ENCODE data around the gene NR3C1. TPM values are rescaled to one million over a fixed set of nuclear protein-coding genes. Genes with fewer than 3 reads are reported as not detected.

NR3C1 gene
- total RNA-seq, 4 donors from 2014 or later = 56.7 to 79.1 (median 64.4) TPM

DNA sequence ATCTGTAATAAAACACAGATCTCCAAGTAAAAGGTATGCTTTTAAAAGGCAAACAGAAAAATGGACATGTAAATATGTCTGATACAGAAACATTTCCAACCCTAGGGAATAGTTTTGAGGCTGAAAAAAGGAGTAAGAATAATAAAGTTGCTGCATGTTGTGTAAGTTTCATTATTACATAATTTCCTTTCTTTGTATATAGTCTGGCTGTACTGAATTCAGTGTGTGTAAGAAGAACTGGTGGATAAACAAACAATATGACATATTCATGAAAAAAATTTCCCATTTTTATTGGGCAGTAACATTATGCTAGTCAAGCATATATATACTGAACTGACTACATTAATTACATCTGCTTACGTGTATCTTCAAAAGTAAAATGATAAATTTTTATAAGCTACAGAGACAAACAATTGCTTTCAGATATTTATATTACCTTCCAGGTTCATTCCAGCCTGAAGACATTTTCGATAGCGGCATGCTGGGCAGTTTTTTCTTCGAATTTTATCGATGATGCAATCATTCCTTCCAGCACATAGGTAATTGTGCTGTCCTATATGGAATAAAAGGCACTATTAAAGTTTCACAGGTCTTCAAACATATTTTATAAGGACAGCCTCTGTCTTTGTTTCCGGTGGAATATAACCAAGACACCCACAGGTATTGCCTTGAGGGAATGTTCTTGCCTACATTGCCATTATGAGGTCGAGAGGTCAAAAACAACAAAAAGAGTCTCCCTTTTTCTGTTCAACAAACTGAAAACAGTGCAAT, 93.6 kb downstream of the NR3C1 start:
- Histone ChIP-seq H3K9me3 (no peaks in the 10 kb centered on the region), H3K4me3 (no peak overlapping the region), H3K27me3 (no peaks in the 10 kb centered on the region), H3K4me1 (peaks cover 48 to 51% of the 10 kb centered on the region in 2 donors), H3K36me3 (peaks cover 0 to 36% of the 10 kb centered on the region in 2 donors), H3K27ac (peak overlapping the region; percentile 37 to 88 (median 61))
- no peak for TF ChIP-seq POLR2A (IDR thresholded peaks at IDR 0.05)
- TF ChIP-seq, protein P1, sequence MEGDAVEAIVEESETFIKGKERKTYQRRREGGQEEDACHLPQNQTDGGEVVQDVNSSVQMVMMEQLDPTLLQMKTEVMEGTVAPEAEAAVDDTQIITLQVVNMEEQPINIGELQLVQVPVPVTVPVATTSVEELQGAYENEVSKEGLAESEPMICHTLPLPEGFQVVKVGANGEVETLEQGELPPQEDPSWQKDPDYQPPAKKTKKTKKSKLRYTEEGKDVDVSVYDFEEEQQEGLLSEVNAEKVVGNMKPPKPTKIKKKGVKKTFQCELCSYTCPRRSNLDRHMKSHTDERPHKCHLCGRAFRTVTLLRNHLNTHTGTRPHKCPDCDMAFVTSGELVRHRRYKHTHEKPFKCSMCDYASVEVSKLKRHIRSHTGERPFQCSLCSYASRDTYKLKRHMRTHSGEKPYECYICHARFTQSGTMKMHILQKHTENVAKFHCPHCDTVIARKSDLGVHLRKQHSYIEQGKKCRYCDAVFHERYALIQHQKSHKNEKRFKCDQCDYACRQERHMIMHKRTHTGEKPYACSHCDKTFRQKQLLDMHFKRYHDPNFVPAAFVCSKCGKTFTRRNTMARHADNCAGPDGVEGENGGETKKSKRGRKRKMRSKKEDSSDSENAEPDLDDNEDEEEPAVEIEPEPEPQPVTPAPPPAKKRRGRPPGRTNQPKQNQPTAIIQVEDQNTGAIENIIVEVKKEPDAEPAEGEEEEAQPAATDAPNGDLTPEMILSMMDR (IDR thresholded peaks at IDR 0.05 in 4 of 5, conservative IDR thresholded peaks at IDR 0.05 in 1 of 5) = no peak
- DNase-seq (no peak), ATAC-seq (no peak)
- intact Hi-C loops (cut with DNase I; ENCODE audit: low total_unique reads) (no loop called here), in situ Hi-C loops (cut with MboI; ENCODE audit: low sequenced_read_pairs in 4 of 4) (no loop called here)

GRCh38 chr5:143308731-143309130, 94.8 kb downstream of the NR3C1 start:
- Histone ChIP-seq H3K4me1 (peaks cover 40 to 44% of the 10 kb centered on the region in 2 donors), H3K27ac (peak overlapping the region; percentile 37 to 85 (median 46)), H3K9me3 (no peaks in the 10 kb centered on the region), H3K27me3 (no peaks in the 10 kb centered on the region), H3K36me3 (peaks cover 0 to 41% of the 10 kb centered on the region in 2 donors), H3K4me3 (no peak overlapping the region)
- intact Hi-C loops (cut with DNase I; ENCODE audit: low total_unique reads) (no loop called here), in situ Hi-C loops (cut with MboI; ENCODE audit: low sequenced_read_pairs in 4 of 4) (no loop called here)
- TF ChIP-seq, protein P1 (IDR thresholded peaks at IDR 0.05 in 4 of 5, conservative IDR thresholded peaks at IDR 0.05 in 1 of 5) = no peak
- TF ChIP-seq POLR2A (IDR thresholded peaks at IDR 0.05) = no peak
- DNase-seq = no peak
- ATAC-seq = no peak

- Histone ChIP-seq H3K27me3 (no peaks in the 10 kb centered on the region), H3K4me3 (no peak overlapping the region), H3K4me1 (peaks cover 31 to 52% of the 10 kb centered on the region in 2 donors), H3K36me3 (peaks cover 0 to 41% of the 10 kb centered on the region in 2 donors), H3K9me3 (no peaks in the 10 kb centered on the region), H3K27ac (peak overlapping the region; percentile 44 to 67 (median 58))
- no peak for DNase-seq
- ATAC-seq = peak; percentile 29 to 56
- in situ Hi-C loops (cut with MboI; ENCODE audit: low sequenced_read_pairs in 4 of 4) = no loop called here
- TF ChIP-seq, protein P1 (IDR thresholded peaks at IDR 0.05 in 4 of 5, conservative IDR thresholded peaks at IDR 0.05 in 1 of 5) = no peak
- no peak for TF ChIP-seq POLR2A (IDR thresholded peaks at IDR 0.05)
- intact Hi-C loops (cut with DNase I; ENCODE audit: low total_unique reads) = no loop called here
Measured at GRCh38 chr5:143306040-143306439, 97.4 kb downstream of the NR3C1 start.

- Histone ChIP-seq H3K27me3 (no peaks in the 10 kb centered on the region), H3K4me3 (no peak overlapping the region), H3K27ac (no peak overlapping the region), H3K9me3 (no peaks in the 10 kb centered on the region), H3K4me1 (peaks cover 27 to 55% of the 10 kb centered on the region in 2 donors), H3K36me3 (peaks cover 0 to 36% of the 10 kb centered on the region in 2 donors)
- no peak for DNase-seq
- ATAC-seq = no peak
- TF ChIP-seq, protein P1 (IDR thresholded peaks at IDR 0.05 in 4 of 5, conservative IDR thresholded peaks at IDR 0.05 in 1 of 5) = no peak
- no peak for TF ChIP-seq POLR2A (IDR thresholded peaks at IDR 0.05)
- in situ Hi-C loops (cut with MboI; ENCODE audit: low sequenced_read_pairs in 4 of 4) = no loop called here
- intact Hi-C loops (cut with DNase I; ENCODE audit: low total_unique reads) = no loop called here
Measured at GRCh38 chr5:143304836-143305475, 98.5 kb downstream of the NR3C1 start.

Measured in gastrocnemius medialis (tissue), 4 donors.